ENCODE results near the gene NRF1. TPM values are rescaled to one million over a fixed set of nuclear protein-coding genes. Genes with fewer than 3 reads are reported as not detected.

Gene NRF1
- total RNA-seq, 1 experiment from 2014 or later, result 18.4 TPM

GRCh38 chr7:129781928-129782817 is 170.7 kb downstream of the NRF1 start:
- ChIA-PET CTCF (interaction anchor here (0.6 to 1.5 kb wide), 2 partner anchors 44 to 229 kb away, joined by 3 to 4 read pairs; no protein-coding TSS in a partner anchor), POLR2A (interaction anchor here (0.9 kb wide), 1 partner anchor 1223 kb away, joined by 3 read pairs; no protein-coding TSS in a partner anchor)
- TF ChIP-seq, protein P1, sequence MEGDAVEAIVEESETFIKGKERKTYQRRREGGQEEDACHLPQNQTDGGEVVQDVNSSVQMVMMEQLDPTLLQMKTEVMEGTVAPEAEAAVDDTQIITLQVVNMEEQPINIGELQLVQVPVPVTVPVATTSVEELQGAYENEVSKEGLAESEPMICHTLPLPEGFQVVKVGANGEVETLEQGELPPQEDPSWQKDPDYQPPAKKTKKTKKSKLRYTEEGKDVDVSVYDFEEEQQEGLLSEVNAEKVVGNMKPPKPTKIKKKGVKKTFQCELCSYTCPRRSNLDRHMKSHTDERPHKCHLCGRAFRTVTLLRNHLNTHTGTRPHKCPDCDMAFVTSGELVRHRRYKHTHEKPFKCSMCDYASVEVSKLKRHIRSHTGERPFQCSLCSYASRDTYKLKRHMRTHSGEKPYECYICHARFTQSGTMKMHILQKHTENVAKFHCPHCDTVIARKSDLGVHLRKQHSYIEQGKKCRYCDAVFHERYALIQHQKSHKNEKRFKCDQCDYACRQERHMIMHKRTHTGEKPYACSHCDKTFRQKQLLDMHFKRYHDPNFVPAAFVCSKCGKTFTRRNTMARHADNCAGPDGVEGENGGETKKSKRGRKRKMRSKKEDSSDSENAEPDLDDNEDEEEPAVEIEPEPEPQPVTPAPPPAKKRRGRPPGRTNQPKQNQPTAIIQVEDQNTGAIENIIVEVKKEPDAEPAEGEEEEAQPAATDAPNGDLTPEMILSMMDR (IDR thresholded peaks at IDR 0.05; ENCODE audit: unreplicated experiment), result no peak
- intact Hi-C loops (cut with micrococcal nuclease), result loop anchor here (2.0 kb wide), 2 partner anchors 43 to 229 kb away; no protein-coding TSS in a partner anchor
- H3K36me3 Mint-ChIP-seq (ENCODE audit: insufficient read depth, unreplicated experiment), result no peaks in the 10 kb centered on the region
- H3K4me3 Mint-ChIP-seq (ENCODE audit: unreplicated experiment), result no peak overlapping the region
- no peaks in the 10 kb centered on the region for H3K9me3 Mint-ChIP-seq (ENCODE audit: unreplicated experiment)
- DNase-seq (ENCODE audit: unreplicated experiment), result no peak
- H3K4me1 Mint-ChIP-seq (ENCODE audit: insufficient read depth, unreplicated experiment), result no peaks in the 10 kb centered on the region
- no peaks in the 10 kb centered on the region for H3K27me3 Mint-ChIP-seq (ENCODE audit: insufficient read depth, unreplicated experiment)
- BruUV-seq (replicated peaks), result no TSS peak
- H3K27ac Mint-ChIP-seq (ENCODE audit: low read depth, unreplicated experiment), result no peak overlapping the region

DNA sequence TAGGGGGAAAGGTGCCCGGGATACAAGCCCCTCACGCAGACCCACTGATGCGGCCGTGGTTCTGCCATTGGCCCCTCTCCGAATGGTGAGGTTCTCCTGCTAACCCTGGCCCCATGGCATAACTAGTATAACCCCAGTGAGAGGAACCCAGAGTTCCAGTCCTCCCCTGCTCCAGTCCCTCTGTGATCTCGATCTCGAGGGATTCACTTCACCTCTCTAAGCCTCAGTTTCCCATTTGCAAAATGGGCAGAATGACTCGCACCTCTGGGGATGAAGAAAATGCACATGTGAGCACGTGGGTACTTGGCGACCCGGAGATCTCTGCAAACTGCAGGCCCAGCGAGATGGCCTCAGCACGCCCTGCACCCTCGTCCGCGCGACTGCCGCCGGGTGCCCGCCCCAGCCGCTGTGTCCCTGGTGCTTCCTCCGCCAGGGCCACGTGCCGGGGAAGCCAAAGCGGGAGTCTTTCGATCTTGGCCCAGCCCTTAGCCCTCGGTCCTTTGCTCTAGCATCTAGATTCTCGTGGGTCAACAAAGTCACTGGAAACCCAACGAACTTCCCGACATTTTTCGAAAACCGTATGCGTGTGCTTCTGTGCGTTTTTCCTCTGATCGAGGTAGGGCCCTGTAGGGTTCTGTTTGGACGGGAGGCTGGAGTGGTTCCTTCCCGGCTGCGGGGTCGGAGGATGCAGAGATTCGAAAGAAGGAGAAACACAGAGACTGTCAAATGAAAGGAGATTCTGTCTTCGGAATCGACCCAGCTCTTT is 171.5 kb downstream of the NRF1 start:
- Mint-ChIP-seq H3K27ac (ENCODE audit: low read depth, unreplicated experiment) (no peak overlapping the region), H3K4me1 (ENCODE audit: insufficient read depth, unreplicated experiment) (no peaks in the 10 kb centered on the region), H3K9me3 (ENCODE audit: unreplicated experiment) (no peaks in the 10 kb centered on the region), H3K4me3 (ENCODE audit: unreplicated experiment) (no peak overlapping the region), H3K36me3 (ENCODE audit: insufficient read depth, unreplicated experiment) (peaks cover 4% of the 10 kb centered on the region), H3K27me3 (ENCODE audit: insufficient read depth, unreplicated experiment) (no peaks in the 10 kb centered on the region)
- POLR2A ChIA-PET, result no interaction called here
- intact Hi-C loops (cut with micrococcal nuclease), result no loop called here
- no peak for DNase-seq (ENCODE audit: unreplicated experiment)
- TSS peak; percentile 16 for BruUV-seq (replicated peaks)
- TF ChIP-seq, protein P1 (IDR thresholded peaks at IDR 0.05; ENCODE audit: unreplicated experiment), result no peak
- CTCF ChIA-PET, result no interaction called here

DNA sequence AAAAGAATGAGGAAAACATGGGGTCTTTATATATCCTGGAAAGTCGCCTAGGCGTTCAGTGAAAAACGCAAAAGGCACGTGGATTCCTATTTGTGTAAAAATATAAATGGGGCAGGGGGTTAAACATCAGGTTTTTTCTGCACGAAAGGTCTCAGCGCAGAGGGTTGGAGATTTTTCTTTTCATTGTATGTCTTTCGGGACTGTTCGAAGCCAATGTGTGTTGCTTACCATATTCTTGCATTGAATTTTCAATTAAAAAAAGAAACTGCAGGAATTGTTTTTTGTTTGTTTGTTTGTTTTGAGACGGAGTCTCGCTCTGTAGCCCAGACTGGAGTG is 172.0 kb downstream of the NRF1 start:
- peaks cover 4% of the 10 kb centered on the region for H3K36me3 Mint-ChIP-seq (ENCODE audit: insufficient read depth, unreplicated experiment)
- no peaks in the 10 kb centered on the region for H3K4me1 Mint-ChIP-seq (ENCODE audit: insufficient read depth, unreplicated experiment)
- H3K27me3 Mint-ChIP-seq (ENCODE audit: insufficient read depth, unreplicated experiment), result no peaks in the 10 kb centered on the region
- no peak overlapping the region for H3K4me3 Mint-ChIP-seq (ENCODE audit: unreplicated experiment)
- CTCF ChIA-PET, result no interaction called here
- TF ChIP-seq, protein P1 (IDR thresholded peaks at IDR 0.05; ENCODE audit: unreplicated experiment), result no peak
- no peak for DNase-seq (ENCODE audit: unreplicated experiment)
- BruUV-seq (replicated peaks), result no TSS peak
- intact Hi-C loops (cut with micrococcal nuclease), result no loop called here
- POLR2A ChIA-PET, result no interaction called here
- H3K27ac Mint-ChIP-seq (ENCODE audit: low read depth, unreplicated experiment), result no peak overlapping the region
- no peaks in the 10 kb centered on the region for H3K9me3 Mint-ChIP-seq (ENCODE audit: unreplicated experiment)

- H3K4me3 Mint-ChIP-seq (ENCODE audit: unreplicated experiment), result no peak overlapping the region
- no peaks in the 10 kb centered on the region for H3K27me3 Mint-ChIP-seq (ENCODE audit: insufficient read depth, unreplicated experiment)
- POLR2A ChIA-PET, result interaction anchor here (0.6 kb wide), 1 partner anchor 31 kb away, joined by 3 read pairs; no protein-coding TSS in a partner anchor
- no peak overlapping the region for H3K27ac Mint-ChIP-seq (ENCODE audit: low read depth, unreplicated experiment)
- no peaks in the 10 kb centered on the region for H3K9me3 Mint-ChIP-seq (ENCODE audit: unreplicated experiment)
- peaks cover 4% of the 10 kb centered on the region for H3K36me3 Mint-ChIP-seq (ENCODE audit: insufficient read depth, unreplicated experiment)
- CTCF ChIA-PET, result no interaction called here
- no peaks in the 10 kb centered on the region for H3K4me1 Mint-ChIP-seq (ENCODE audit: insufficient read depth, unreplicated experiment)
- no peak for DNase-seq (ENCODE audit: unreplicated experiment)
- no TSS peak for BruUV-seq (replicated peaks)
- intact Hi-C loops (cut with micrococcal nuclease), result no loop called here
- TF ChIP-seq, protein P1 (IDR thresholded peaks at IDR 0.05; ENCODE audit: unreplicated experiment), result no peak
Observed at GRCh38 chr7:129784437-129784782, 172.9 kb downstream of the NRF1 start.
